Uterus (tissue), 2 donors: Measurements from ENCODE around the gene PIGM.

Source experiments
- CTCF ChIP-seq, 4 experiments: fragments of 200-600 bp in 2 of 4; fragments of 450-650 bp in 2 of 4; sonication (generic) in 2 of 4; IDR thresholded peaks; one replicate each; pipeline ENCODE4 v1.5.1; 2016 to 2019; ENCODE audit warnings: antibody characterized with exemption in 4 of 4, mild to moderate bottlenecking in 2 of 4, moderate library complexity in 1 of 4
- POLR2A ChIP-seq, 2 donors: fragments of 450-650 bp; IDR thresholded peaks; one replicate each; pipeline ENCODE4 v1.6.1; 2016; ENCODE audit warnings: antibody characterized with exemption in 2 of 2, mild to moderate bottlenecking in 1 of 2, moderate library complexity in 1 of 2

- TF ChIP-seq CTCF (IDR thresholded peaks at IDR 0.05) (no peak), POLR2A (IDR thresholded peaks at IDR 0.05) (no peak)
Measured at GRCh38 chr1:159994896-159995295, 36.9 kb downstream of the PIGM start.
